Suppressor macrophage (primary cell): ENCODE measurements around the gene MAIP1.

Source experiments
- DNase-seq, 4 experiments: peaks; one replicate each; pipeline ENCODE4 v3.0.0-alpha.2; 2020 to 2022

The MAIP1 gene

DNA sequence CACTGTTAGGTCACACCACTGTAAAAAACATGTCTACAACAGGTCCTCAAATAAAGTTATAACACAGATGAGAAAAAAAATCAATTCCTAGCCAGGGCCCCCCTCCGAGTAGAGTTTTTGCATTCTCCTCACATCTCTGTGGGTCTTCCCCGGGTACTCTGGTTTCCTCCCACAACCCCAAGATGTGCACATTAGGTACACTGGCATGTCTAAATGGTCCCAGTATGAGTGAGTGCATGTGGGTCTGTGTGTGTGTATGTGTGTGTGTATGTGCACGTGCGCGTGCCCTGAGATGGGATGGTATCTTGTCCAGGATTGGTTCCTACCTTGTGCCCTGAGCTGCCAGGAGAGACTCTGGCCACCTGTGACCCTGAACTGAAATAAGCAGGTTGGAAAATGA lies 5.0 kb upstream of the MAIP1 start:
- DNase-seq: no peak

DNA sequence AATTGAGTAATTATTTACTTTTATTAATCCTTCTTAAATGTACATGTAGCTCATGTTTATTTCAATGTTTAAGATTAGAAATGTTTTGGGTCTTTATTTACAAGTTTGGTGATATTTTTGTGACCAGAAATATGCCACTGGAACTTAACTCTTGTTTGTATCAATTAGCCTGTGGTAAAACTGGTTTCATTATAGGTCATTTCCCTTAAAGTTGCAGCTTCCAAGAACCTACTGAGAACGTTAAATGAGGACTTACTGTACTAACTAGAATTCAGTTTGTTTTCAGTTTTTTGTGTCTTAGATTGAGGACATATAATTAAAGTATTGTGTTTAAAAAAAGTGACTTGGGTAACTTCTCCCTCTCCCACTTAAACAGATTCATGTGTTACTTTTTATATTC lies 4.4 kb upstream of the MAIP1 start:
- no peak for DNase-seq

DNA sequence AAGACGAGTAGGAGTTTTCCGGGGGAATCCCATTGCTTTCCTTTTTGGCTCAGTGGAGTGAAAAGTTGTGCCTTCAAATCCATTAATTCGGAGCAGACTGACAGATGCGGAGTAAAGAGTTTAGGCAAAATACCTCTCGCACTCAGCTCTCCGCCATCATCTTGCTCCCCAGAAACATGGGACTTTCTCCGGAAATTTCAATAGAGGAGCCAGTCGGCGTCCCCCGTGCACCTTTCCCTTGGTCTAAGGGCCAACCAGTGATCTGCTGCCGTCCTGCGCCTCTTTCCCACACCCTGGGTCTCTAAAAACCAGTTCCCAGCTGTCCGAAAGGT lies 409 bp upstream of the MAIP1 start:
- peak in 1 of 4 experiments; percentile 35 for DNase-seq

DNA sequence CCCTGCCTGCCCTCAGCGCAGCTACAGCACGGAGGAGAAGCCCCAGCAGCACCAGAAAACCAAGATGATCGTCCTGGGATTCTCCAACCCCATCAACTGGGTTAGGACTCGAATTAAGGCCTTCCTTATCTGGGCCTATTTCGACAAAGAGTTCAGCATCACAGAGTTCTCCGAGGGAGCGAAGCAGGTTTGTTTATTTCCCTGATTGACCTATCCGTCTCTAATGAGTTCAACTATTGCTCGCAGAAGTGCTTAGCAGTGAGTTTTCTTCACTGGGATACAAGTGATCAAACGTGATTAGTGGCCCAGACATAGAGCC lies 639 bp downstream of the MAIP1 start:
- peak in 1 of 4 experiments; percentile 8 for DNase-seq

DNA sequence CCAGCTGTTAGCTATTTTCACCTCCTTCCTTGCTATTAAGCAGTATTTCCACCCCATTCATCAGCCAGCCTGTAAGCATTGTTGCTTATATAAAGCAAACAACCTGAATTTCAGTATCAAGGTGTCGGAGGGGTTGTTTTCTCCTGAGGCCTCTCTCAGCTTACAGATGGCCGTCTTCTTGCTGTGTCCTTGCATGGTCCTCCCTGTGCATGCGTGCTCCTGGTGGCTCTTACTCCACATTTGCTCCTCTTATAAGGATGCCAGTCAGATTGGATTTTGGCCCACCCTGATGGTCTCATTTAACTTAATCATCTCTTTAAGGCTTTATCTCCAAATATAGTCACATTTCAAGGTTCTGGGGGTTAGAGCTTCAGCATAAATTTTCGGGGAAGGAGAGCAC lies 2.6 kb downstream of the MAIP1 start:
- no peak for DNase-seq

DNA sequence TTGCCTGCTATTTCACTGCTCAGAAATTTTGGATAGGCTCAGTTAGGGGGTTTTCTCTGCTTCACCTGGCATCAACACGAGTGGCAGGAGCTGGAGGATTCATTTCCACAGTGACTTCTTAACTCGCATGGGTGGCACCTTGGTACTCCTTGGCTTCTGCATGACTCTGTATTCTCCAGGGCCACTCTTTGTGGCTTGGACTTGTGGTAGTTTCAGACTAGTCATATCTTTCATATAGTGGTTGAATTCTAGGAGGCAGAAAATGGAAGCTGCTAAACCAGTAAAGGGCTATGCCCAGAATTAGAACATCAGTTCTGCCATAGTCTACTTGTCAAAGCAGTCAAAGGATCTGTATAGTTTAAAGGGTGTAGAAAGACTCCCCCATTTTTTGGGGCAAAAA lies 6.8 kb downstream of the MAIP1 start:
- no peak for DNase-seq

DNA sequence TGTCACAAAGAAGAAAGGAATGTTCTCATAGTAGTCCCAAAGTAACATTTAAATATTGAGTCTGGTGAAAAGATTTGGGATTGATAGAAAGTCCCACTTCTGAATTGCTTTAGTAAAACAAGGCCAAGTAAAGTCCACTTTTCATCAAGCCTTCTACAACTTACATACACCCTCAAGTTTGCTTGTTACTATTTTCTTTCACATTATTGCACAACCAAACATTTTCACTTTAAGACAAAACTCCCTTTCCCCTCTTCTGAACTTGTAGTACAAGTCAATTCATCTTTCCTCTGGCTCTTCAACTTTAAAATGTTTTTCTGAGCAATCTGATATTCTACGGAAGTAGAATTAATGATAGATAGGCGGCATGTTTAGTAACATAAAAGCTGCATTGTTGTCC lies 11.0 kb downstream of the MAIP1 start:
- no peak for DNase-seq

DNA sequence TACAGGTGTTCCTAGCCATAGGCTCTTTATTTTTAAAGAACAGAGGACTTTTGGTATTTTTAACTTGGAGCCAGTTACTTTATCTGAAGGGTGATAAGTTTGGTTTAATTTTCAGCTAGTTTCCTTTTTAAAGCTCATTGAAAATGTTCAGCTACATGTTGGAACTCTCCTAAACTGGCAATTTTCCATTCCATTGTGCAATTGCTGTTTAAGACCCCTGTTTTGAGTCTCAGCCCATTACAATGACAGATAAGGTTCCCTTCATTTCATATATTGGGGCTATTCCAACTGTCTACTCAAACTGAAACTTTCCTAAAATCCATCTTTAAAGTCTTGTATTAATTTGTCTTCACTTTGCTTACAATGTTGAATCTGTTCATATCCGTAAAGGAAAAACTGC lies 11.6 kb downstream of the MAIP1 start:
- no peak for DNase-seq

DNA sequence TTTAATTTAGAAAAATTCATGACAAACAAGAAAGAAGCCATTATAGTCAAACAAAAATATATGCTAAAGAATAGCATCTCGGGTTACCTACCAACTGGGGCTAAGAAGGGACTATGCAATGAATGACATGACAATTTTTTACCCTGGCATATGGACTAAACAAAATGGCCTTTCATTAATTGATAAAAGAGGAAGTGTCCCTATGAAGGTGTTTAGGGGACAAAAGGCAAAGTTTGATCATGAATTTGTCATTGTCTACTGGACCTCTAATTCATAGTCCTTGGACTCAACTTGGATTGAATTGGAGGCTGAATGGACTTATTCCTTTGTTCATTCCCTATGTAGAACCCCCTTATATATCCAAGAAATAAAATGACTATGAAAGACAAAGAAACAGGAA lies 12.7 kb downstream of the MAIP1 start:
- DNase-seq: no peak

DNA sequence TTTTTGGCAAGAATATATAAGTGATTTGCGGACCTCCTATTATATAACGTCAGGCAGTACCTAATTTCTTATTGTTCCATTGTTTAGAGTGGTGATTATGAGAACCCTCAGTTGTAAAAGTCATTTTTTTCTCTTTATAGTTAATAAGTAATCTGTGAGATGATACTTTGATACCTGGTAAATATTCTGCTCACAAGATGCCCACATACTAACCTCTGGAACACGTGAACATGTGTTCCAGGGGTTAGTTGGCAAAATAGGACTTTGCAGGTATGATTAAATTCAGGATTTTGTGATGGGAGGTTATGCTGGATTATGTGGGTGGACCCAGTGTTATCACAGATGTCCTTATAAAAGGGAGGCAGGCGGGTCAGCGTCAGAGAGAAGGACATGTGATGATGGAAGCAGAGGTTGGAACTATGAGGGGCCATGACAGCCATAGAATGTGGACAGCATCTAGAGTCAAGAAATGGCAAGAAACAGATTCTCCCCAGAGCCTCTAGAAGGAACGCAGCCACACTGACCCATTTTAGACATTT lies 16.8 kb downstream of the MAIP1 start:
- DNase-seq: no peak

DNA sequence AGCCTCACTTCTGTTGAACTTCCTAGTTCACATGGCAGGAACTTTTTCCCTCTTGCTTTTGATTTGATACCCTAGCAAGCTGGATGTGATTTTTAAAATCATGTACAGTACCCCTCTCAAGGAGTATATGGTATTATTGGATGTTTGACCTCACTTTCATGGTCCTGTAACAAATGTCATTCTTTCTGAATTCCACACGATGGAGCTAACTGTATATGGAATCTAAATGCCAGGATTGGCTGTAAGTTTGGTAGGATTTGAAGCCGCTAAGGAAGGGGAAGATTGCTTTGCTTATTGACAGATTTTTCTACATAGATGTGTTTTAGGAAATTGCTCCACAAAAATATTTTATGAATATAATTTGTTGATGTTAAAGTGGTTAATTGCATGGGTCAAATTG lies 18.3 kb downstream of the MAIP1 start:
- DNase-seq: peak in 2 of 4 experiments; percentile 43 to 51

DNA sequence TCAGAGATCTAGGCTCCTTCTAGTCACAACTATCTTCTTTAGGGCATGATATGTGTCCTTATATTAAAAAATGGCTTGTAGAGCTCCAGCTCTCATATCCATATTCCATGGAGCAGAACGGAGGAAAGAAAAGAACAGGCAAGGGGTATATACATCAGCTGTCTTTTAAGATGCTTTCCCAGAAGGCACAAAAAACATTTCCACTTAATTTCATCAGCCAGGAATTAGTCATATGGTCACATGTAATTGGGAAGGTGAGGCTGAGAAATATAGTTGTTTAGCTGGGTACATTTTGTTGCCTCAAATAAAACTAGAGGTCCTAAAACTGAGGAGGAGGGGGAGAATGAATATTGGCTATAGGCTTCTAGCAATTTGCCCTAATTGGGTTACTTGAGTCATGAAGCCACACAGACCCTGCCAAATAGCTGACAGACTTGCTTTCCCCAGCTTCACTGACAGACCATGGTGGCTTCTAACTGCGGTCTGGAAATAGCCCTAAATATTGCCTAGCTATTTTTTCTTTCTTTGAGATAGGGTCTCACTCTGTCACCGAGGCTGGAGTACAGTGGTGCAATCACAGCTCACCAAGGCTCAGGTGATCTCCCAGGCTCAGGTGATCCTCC lies 20.0 kb downstream of the MAIP1 start:
- peak in 1 of 4 experiments; percentile 3 for DNase-seq

DNA sequence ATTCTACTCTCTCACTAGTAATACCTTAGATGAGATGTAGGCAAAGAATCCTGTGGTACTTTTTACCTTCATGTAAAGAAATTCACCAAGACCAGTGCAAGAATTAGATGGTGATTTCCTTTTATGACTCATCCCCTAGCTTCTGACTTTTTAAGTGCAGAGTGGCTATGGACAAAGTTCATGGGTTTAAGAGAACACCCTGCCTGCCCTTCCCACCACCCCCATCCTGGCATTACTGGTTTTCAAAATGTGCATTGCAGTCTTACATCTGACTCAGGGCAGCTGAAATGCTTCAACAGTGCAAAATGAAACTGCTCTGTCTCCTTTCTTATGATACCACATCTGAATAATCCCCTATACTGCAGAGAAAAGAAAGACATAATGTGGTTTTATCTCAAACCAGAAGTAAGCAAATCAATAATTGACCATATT lies 22.6 kb downstream of the MAIP1 start:
- DNase-seq: peak; percentile 56 to 79 (median 68)

DNA sequence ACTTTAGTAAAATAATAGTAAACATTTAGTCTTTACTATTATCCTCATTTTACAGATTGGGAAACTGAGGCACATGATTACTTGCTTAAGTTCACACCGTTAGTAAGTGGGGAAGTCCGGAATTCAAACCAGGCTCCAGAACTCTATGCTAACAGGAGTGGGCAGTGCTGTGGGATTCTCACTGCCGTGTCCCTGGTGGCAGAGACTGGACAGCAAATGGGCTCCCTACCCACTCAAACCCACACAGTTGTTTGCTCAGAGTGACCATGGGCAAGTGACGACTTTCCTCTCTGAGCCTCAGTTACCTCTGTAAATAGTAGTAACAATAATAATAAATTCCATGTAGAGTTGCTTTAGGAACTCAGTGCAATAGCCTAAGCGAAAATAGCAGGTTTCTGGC lies 24.0 kb downstream of the MAIP1 start:
- peak in 2 of 4 experiments; percentile 14 to 17 for DNase-seq

DNA sequence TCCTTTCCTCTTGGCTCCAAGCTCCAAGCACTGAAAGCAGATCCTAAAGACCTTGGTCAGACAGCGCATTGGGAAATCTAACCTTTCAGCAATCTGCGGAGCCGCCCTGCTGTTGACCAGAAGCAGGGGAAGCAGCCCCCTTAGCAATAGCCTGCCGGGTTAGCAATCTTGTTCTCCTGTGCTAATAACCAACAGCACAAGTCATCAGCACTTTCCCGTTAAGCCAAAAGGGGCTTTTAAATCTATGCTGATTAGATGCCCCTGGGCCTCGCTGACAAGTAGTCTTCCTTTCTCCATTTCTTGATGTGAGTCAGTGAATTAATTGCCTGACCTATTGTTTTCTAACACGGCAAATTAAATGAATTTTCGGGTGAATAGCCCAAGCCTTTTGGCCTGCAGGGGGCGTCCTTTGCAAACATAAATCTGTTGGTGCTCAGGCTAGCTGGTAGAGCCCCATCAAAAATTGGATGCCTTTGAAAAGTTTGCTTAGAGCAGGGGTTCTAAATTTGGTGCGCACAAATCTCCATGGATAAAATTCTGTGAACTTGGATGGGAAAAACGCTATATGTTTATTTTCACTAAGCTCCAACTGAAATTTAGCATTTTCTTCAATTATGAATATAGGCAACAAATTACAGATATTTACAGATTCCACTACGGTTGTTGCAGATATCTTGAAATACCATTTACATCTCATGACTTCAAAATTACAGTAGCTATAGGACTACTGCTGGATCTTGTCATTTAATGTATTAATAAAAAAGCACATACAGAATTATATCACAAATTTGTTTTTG lies 24.6 kb downstream of the MAIP1 start:
- peak; percentile 79 to 92 (median 90) for DNase-seq

DNA sequence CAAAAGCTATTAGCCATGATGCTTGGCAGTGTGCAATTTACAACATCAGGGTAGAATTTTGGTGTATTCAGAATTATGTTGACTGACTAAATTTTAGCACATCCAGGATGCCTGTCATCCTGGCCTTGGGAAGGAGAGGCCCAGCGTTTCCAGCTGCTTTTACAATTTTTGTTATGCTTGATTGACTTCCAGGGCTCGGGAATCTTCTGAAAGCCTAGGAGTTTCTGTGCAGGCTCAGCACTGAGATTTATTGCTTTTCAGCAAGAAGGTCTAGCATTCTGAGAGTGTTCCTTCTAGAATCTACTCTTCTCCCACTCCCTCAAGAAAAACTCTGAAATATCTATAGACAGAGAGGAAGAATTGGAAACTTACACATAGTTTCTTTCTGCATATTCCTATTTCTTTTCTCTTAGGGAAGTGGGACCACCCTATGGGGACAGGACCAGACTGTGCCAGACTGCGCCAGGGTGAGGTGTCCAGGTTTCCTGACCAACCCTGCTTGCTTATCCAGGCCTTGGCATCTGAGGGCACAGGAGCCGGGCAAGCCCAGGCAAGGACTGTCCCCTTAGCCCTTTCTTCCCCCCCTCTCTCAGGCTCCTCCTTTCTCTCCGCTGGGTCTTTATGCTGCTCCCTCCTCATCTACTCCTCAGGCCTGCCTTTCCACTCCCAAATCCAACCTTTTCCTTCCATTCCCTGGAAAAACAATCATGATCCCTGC lies 26.9 kb downstream of the MAIP1 start:
- DNase-seq: no peak

DNA sequence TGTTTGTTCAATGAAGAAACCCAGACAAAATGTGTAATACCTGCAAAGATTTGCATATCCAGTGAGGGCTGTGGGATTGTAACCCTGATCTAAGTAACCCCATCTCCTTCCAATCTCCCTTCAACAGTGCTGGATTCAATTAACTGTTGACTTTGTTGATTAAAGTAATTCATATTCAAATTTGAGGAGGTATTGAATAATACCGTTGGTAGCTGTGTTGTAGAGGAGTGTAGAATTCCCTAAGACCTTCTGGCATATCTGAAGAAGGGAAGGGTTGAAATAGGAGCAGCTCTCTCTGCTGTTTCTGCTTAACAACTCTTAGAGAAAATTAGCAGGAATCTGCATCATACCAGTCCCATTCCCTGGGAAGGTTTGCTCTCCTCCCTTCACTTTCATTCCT lies 28.2 kb downstream of the MAIP1 start:
- no peak for DNase-seq

DNA sequence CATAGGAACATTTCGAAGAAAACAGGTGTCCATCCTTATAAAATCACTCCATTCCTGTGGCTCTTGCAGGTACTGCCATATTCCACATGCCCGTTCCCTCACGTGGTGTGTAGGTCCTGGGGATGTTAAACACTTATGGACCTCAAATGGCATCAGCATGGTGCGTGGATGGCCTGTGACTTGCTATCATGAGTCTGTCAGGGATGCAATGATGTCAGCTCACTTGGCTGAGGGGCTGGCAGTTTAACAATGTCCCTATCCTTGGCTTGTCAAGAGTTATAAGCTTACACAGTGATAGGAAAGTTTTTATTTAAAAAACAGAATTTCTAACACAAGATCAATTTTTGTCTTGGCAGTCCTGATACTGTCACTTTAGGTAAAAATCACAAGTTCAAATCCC lies 28.8 kb downstream of the MAIP1 start:
- DNase-seq: no peak

DNA sequence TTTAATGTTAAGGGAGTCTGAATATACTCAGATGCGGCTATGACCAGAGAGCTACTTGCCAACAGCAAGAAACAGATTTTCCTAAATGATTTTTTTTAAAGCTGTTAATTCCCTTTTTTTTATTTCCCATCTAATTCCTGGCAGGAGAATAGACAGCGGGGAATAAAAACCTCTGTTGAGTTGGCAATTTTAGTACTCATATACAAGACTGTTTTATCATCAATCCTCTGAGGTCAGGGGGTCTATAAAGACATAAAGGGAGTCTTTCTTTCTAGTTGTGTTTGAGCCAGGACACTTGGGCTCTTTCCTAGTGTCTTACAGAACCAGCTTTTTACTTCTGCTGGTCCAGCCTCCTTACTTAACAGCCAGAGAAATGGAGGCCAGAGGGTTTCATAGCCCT lies 29.4 kb downstream of the MAIP1 start:
- DNase-seq: no peak

DNA sequence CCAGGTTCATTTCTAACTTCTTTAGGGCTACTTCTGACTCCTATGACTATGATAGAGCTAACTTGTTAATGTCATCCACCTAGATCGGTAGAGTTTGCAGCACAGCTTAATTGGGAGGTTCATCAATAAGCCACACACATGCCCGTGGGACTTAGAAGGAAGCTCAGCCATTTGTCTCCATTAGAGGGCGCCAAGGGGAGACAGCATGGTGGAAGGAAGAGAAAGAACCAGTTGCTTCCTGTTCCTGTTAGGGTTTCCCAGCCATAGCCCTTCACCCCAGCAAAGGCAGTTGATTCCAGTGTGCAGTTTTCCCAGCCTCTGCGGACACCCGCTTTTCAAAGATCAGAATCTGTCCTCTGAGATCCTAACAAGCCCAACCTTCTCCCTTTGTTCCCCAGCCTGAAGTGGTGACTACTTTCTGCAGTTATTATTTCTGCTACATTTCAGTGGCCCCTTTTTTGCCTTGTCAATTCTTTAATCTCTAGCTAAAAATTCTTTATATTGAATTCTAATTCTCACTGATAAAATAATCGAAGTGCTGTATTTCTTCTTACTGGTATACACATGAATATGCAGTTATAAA lies 30.3 kb downstream of the MAIP1 start:
- DNase-seq: peak; percentile 78 to 85 (median 84)

DNA sequence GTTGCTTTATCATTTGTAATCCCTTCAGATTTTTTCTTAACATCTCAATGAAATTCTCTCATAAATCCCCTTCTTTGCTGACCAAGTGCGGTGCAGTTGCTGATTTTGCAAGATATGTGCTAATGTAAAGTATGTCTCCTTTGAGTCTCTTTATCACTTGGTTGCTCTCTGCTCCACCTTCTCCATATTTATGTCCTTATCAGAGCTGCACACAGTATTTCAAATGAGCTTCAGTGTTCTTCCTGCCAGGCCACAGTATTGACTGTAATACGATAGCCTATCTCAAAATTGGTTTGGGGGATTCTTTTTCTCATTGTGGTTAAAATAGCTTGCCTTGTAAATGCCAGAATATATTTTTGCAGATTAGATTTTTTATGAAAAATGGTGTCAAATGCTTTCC lies 32.2 kb downstream of the MAIP1 start:
- DNase-seq: no peak

DNA sequence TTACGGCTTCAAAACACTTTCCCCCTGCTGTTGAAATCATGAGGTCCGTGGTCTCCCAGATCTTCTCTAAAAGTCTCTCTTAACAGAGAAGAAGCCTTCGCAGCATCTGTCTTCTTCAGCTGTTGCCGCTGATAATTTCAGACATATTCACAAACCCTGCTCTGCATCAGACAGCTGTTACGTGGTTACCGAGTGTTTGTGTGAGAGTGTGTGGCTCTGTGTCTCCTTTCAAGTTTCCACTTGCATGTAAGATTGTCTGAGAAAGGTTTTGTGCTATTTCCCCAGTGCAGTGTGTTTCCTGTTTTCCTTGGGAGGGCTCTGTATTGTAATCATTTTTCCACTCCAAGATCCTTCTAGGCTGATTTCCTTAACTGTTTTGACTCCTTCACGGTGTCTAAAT lies 32.8 kb downstream of the MAIP1 start:
- peak in 1 of 4 experiments; percentile 4 for DNase-seq

DNA sequence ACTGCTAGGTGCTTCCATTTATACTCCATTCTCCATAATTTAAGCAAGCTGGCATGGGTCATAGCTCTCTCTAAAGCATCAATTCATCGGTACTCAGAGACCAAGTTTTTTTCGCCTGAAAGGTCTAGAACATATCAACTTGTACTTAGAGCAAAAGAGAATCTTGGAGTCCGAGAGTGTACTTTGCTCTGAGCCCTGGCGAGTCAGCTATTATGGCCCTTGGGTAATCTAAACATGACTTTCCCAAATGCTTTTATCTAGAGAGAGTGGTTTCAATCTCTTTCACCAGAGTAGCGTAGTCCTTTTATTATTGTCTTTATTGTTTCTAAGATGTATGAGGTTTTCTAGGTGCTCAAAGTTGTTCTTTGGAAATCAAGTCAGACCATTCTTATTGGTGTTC lies 34.4 kb downstream of the MAIP1 start:
- no peak for DNase-seq
